Neural crest cell (in vitro differentiated cells): ENCODE data around the gene CEP170. TPM values are rescaled to one million over a fixed set of nuclear protein-coding genes. Genes with fewer than 3 reads are reported as not detected.

ENCODE experiments used
- DNase-seq: peaks from one replicate; pipeline ENCODE4 v3.0.0; 2021; ENCODE audit warnings: low read depth, mixed read lengths, low spot score
- H3K27ac Mint-ChIP-seq: one replicate; pipeline ENCODE4 v1.8.0; 2021; ENCODE audit warnings: mild to moderate bottlenecking, mixed read lengths; ENCODE audit not compliant: unreplicated experiment
- H3K27me3 Mint-ChIP-seq: 2 replicates; pipeline ENCODE4 v1.8.0; 2021; ENCODE audit warnings: low read depth, mild to moderate bottlenecking, mixed read lengths
- H3K36me3 Mint-ChIP-seq: 2 replicates; pipeline ENCODE4 v1.8.0; 2021; ENCODE audit warnings: low read depth, mild to moderate bottlenecking, mixed read lengths
- H3K4me1 Mint-ChIP-seq: 2 replicates; pipeline ENCODE4 v1.8.0; 2021; ENCODE audit warnings: mixed read lengths
- H3K4me3 Mint-ChIP-seq: one replicate; pipeline ENCODE4 v1.8.0; 2021; ENCODE audit warnings: mild to moderate bottlenecking, mixed read lengths
- H3K9me3 Mint-ChIP-seq: 2 replicates; pipeline ENCODE4 v1.8.0; 2021; ENCODE audit warnings: mixed read lengths
- total RNA-seq: library from RNA; stranded (reverse); gene quantifications from 2 replicates; pipeline ENCODE4 v1.2.1, GENCODE V29; 2021
- TF ChIP-seq, protein P1 (sequence below): fragments of 200-600 bp; sonication (generic); conservative IDR thresholded peaks from 2 replicates; pipeline ENCODE4 v1.5.0; 2021; ENCODE audit warnings: antibody characterized with exemption, mild to moderate bottlenecking

The CEP170 gene
- total RNA-seq, 1 donor from 2014 or later, result 120 TPM

DNA sequence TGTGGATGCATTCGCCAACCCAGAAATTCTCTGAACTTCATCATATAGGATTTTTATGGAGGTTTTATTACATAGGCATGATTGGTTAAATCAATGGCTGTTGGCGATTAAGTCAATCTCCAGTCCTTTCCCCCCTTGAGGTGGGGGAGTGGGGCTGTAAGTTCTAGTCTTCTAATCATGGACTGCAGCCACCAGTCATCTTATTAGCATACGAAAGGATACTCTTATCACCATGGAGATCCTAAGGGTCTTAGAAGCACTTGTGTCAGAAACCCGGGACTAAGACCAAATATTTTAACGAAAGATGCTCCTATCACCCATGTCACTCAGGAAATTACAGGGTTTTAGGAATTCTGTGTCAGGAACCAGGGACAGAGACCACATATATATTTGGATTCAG lies 37.0 kb upstream of the CEP170 start:
- H3K9me3 Mint-ChIP-seq, result peaks cover 12% of the 10 kb centered on the region
- H3K27me3 Mint-ChIP-seq, result no peaks in the 10 kb centered on the region
- TF ChIP-seq, protein P1, sequence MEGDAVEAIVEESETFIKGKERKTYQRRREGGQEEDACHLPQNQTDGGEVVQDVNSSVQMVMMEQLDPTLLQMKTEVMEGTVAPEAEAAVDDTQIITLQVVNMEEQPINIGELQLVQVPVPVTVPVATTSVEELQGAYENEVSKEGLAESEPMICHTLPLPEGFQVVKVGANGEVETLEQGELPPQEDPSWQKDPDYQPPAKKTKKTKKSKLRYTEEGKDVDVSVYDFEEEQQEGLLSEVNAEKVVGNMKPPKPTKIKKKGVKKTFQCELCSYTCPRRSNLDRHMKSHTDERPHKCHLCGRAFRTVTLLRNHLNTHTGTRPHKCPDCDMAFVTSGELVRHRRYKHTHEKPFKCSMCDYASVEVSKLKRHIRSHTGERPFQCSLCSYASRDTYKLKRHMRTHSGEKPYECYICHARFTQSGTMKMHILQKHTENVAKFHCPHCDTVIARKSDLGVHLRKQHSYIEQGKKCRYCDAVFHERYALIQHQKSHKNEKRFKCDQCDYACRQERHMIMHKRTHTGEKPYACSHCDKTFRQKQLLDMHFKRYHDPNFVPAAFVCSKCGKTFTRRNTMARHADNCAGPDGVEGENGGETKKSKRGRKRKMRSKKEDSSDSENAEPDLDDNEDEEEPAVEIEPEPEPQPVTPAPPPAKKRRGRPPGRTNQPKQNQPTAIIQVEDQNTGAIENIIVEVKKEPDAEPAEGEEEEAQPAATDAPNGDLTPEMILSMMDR, result no peak
- no peak overlapping the region for H3K4me3 Mint-ChIP-seq
- H3K4me1 Mint-ChIP-seq, result peaks cover 5% of the 10 kb centered on the region
- no peak overlapping the region for H3K27ac Mint-ChIP-seq
- no peak for DNase-seq
- peaks cover 54% of the 10 kb centered on the region for H3K36me3 Mint-ChIP-seq

DNA sequence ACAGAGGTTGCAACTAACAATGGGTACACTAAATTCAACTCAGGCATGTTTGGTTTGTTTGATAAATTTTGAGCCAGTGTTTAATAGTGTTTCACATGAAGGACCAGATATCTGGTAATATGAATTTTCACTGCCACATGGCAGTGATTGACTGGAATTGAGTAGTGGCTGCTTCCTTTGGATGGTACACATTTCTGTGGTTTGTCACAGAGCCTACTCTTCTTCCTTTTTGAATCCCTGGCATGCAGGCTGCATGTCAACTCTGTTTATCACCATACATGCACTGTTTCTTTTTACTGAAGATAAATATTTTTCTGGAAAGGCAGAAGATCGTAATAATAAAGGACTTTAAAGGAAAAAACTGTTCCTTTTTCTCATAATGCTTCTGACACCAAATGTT lies 36.2 kb upstream of the CEP170 start:
- Mint-ChIP-seq H3K27me3 (no peaks in the 10 kb centered on the region), H3K4me3 (no peak overlapping the region), H3K4me1 (peaks cover 5% of the 10 kb centered on the region), H3K36me3 (peaks cover 49% of the 10 kb centered on the region), H3K9me3 (peaks cover 9% of the 10 kb centered on the region), H3K27ac (no peak overlapping the region)
- TF ChIP-seq, protein P1, result no peak
- no peak for DNase-seq

DNA sequence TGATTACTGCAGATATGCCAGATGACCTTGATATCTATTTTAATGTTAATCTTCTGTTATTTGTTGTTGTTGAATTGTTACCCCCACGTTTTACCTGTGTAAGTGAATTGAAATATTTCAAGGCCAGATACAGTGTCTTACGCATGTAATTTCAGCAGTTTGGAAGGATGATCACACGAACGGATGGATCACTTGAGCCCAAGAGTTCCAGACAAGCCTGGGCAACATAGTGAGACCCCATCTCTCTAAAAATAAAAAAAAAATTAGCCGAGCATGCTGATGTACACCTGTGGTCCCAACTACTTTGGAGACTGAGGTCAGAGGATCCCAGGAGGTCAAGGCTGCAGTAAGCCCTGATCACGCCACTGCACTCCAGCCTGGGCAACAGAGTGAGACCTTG lies 33.0 kb upstream of the CEP170 start:
- Mint-ChIP-seq H3K27ac (no peak overlapping the region), H3K9me3 (no peaks in the 10 kb centered on the region), H3K4me3 (no peak overlapping the region), H3K27me3 (no peaks in the 10 kb centered on the region), H3K36me3 (peaks cover 31% of the 10 kb centered on the region), H3K4me1 (peaks cover 10% of the 10 kb centered on the region)
- TF ChIP-seq, protein P1, result no peak
- no peak for DNase-seq

DNA sequence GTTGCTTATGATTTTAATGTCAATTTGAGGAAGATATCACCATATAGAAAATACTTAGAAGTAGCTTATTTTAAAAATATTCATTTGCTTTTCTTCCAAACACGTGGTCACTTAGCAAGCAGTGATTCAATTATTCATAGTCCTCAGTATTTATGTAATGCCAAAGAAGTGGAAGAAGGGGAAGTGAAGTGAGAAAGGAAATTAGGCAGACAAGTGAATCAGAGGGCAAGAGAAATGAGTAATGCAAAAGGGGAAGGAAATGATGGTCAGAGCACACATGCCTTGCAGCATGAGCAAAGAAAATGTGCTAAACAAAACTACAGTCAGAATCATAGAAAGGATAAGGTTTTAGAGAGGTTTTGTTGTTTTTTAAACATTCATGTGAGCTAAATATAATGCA lies 32.6 kb upstream of the CEP170 start:
- H3K36me3 Mint-ChIP-seq, result peaks cover 29% of the 10 kb centered on the region
- peaks cover 10% of the 10 kb centered on the region for H3K4me1 Mint-ChIP-seq
- H3K4me3 Mint-ChIP-seq, result no peak overlapping the region

DNA sequence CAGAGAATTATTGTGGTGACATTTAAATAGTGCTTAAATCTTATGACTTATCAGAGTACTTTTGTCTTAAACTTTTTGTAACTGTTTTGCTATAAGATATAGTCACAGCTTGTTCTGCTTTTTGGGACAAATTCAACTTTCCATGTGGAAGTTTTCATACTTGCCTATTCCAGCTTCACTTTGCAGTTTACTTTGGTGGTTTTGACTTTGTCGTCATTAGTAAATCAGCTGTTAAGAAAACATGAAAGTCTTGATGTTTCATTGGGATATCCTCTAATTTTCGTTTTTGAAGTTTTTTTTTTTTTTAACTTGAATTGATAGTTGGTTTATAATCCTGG lies 32.0 kb upstream of the CEP170 start:
- TF ChIP-seq, protein P1, result no peak
- Mint-ChIP-seq H3K4me1 (peaks cover 10% of the 10 kb centered on the region), H3K27ac (no peak overlapping the region), H3K9me3 (no peaks in the 10 kb centered on the region), H3K4me3 (no peak overlapping the region), H3K36me3 (peaks cover 28% of the 10 kb centered on the region), H3K27me3 (no peaks in the 10 kb centered on the region)
- DNase-seq, result no peak

More for the DNA sequence above, 32.6 kb upstream of the CEP170 start:
- TF ChIP-seq, protein P1, result no peak
- DNase-seq, result no peak
- Mint-ChIP-seq H3K9me3 (no peaks in the 10 kb centered on the region), H3K27ac (no peak overlapping the region), H3K27me3 (no peaks in the 10 kb centered on the region)
